GM21367 (cell line): ENCODE data around the gene TTC28.
"Not testable (repeated sequence)": the region's sequence is repeated elsewhere in the genome, so short reads cannot be mapped to it uniquely, and the experiment has no call there.

ENCODE experiments used
- ATAC-seq: cut with Tn5 transposase; IDR thresholded peaks from one replicate; pipeline ENCODE4 v1.9.1; 2021; ENCODE audit not compliant: unreplicated experiment

Gene TTC28

GRCh38 chr22:28604966-28605761, 74.5 kb downstream of the TTC28 start:
- no peak for ATAC-seq

- no peak for ATAC-seq
These were observed 77.7 kb downstream of the TTC28 start for GRCh38 chr22:28601915-28602314.

DNA sequence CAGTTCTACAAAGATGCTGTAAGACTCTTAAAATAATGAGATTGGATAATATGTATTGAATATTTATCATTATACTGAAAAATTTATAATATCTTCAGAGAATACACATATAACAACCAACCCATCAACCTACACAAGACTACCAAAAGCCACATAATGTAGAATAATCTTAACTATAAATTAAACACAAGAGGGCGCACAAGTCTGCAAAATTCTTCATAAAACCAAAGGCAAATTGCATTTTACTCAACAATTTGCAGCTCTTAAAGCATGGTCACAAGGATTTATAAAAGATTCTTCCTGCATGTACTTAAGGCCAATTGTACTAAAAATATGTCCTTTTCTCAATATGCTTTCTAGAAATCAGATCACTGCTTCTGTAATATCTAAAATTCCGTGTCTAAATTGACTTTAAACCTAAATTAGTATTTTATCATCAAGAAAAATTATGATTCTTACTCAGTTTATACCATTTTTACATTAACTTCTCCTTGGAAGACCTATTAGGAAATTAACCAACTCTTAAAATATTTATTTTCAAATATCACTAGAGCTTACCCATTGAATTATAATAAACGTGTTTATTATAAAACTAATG, 79.0 kb downstream of the TTC28 start:
- ATAC-seq = no peak

- no peak for ATAC-seq
These were observed 79.9 kb downstream of the TTC28 start for GRCh38 chr22:28599693-28600092.

- ATAC-seq = no peak
These were observed 82.0 kb downstream of the TTC28 start for GRCh38 chr22:28597665-28598064.

DNA sequence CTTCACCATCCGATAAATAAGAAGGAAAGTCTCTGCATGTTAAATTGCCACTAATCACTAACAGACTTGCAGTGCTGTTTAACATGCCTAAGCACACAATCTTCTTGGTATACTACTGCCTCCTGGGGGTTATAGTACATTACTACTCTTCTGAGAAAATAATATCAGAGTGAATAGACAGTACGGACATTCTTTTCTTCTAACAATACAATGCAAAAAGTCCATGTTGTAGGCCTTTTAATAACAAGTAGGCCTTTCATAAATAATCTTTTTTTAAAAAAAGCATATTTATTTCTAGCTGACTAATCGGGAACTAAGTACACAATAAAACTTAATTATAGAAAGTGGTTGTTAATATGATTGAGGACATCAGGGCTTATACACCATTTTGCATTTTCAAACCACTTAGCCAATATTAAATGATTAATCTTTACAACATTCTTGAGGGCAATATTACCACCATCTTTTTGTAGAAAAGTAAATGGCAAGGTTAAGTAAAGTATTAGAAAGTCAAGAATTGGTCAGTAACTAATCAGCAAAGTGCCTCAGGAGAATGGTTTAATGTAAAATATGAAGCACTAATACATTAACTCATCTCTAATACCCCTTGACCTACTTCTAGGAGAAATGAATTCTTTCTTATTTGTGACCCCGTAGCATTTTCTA, 84.7 kb downstream of the TTC28 start:
- no peak for ATAC-seq

- ATAC-seq = no peak
These were observed 85.4 kb downstream of the TTC28 start for GRCh38 chr22:28594076-28594796.

DNA sequence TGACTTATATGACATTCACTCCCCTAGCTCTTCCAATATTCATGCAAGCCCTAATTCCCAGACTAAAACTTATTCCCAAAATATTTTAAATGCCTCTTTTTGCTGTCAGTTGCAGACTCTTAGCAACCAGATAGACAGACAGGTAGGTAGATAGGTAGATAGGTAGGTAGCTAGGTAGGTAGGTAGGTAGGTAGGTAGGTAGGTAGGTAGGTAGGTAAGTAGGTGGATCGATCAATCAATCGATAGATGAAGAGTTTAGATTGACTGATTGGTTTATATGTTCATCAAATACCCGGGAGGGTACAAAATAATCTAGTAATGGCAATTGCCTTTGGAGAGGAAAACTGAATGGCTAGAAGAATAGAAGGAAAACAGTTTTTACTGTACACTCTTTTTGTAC, 86.3 kb downstream of the TTC28 start:
- ATAC-seq = no peak

DNA sequence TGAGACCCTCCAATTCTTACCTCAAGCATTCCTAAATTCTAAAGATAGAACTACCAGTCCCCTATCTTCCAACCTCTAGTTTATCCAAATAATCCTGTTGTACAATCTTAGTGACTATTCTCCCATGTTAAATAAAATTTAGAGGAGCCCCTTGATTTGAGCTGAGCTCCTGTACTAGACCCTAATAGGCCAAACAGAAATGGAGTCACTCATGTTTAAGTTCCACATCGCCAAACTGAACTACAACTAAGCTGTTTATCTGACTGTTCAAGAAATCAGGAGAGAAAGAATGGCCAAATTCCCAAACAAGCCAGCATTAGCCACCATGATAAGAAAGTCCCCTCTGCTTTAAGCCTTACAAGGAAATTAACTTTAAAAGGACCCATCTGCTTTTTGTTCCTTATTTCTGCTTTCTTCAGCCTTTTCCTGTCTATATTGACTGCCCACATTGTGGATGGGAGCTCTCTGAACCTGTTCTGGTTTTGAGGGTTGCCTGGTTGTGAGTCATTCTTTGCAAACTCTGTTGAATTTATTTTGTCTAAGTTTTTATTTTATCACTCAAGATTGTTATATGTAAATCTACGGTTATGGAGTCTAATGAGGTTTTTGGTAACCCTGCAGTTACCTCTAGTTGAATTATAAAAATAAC, 90.4 kb downstream of the TTC28 start:
- no peak for ATAC-seq

- no peak for ATAC-seq
These were observed 94.3 kb downstream of the TTC28 start for GRCh38 chr22:28585324-28585723.

DNA sequence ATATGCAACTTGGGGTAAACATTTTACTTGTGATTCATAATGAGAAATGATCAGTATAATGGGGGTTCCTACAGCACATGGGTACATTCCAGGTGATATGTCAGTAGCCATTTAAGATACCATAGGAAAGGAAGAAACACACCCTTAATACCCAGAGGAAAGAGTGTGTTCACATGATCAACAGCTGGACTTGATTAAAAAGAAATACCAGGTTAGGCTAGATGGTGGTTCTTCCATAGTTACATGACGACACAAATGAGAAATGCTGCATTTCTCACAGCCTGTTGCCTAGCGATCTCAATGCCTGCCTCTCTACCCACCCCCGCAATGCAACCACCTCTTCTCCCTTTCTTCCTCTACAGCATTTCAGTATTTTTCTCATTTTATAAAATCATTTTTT, 96.8 kb downstream of the TTC28 start:
- no peak for ATAC-seq

- no peak for ATAC-seq
These were observed 98.6 kb downstream of the TTC28 start for GRCh38 chr22:28581016-28581415.

GRCh38 chr22:28576162-28576561, 103.5 kb downstream of the TTC28 start:
- ATAC-seq = no peak

DNA sequence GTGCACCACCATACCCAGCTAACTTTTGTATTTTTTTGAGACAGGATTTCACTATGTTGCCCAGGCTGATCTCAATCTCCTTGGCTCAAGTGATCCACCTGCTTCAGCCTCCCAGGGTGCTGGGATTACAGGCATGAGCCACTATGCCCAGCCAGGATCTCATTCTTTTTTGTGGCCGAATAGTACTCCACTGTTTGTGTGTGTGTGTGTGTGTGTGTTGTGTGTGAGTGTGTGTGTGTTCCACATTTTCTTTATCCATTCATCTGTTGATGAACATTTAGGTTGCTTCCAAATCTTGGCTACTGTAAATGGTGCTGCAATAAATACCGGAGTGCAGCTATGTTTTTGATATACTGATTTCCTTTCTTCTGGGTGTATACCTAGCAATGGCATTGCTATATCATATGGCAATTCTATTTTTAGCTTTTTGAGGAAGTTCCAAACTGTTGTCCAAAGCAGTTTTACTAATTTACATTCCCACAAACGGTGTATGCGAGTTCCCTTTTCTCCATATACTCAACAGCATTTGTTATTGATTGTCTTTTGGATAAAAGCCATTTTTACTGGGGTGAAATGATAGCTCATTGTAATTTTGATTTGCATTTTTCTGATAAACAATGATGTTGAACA, 105.4 kb downstream of the TTC28 start:
- ATAC-seq = no peak

- no peak for ATAC-seq
These were observed 108.8 kb downstream of the TTC28 start for GRCh38 chr22:28570696-28571373.

GRCh38 chr22:28568974-28569373, 110.7 kb downstream of the TTC28 start:
- ATAC-seq = not testable (repeated sequence)

DNA sequence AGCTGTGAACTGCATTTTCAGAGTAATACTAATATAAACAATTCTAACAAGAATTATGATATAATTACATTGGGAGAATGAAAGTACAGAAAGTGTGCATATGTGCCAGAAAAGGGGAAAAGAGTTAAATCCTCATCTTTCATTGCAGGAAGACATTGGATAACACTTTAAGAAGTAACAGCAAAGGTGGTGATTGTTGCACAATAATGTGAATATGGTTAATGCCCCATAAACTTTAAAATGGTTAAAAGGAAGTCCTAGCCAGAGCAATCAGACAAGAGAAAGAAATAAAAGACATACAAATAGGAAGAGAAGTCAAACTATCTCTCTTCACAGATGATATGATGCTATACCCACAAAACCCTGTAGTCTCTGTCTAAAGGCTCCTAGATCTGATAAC, 111.5 kb downstream of the TTC28 start:
- no peak for ATAC-seq

- not testable (repeated sequence) for ATAC-seq
These were observed 112.6 kb downstream of the TTC28 start for GRCh38 chr22:28566920-28567499.

- no peak for ATAC-seq
These were observed 116.0 kb downstream of the TTC28 start for GRCh38 chr22:28563636-28564035.

GRCh38 chr22:28562324-28562723, 117.3 kb downstream of the TTC28 start:
- ATAC-seq = no peak
